SK-N-SH (cell line): ENCODE measurements around the gene PA2G4. TPM values are rescaled to one million over a fixed set of nuclear protein-coding genes. Genes with fewer than 3 reads are reported as not detected.

Experiments used
- CTCF ChIA-PET: fragments of 300-600, 350-600 bp; formaldehyde crosslinking; extraction: SDS; loops from one replicate; lab custom pipeline; 2021; lab: Yijun Ruan, JAX
- POLR2A ChIA-PET: fragments of 350-600 bp; sonication (Branson Sonifier 250); formaldehyde crosslinking; extraction: SDS; loops from one replicate; lab custom pipeline; 2020; ENCODE audit warnings: antibody characterized with exemption, inconsistent platforms; lab: Yijun Ruan, JAX
- DNase-seq: peaks from one replicate; pipeline ENCODE4 v3.0.0; 2012
- H2AFZ ChIP-seq: fragments of 200-600 bp; sonication (generic); 2 replicates; pipeline ENCODE4 v1.8.1; 2016; ENCODE audit warnings: antibody characterized with exemption, mild to moderate bottlenecking, low read depth
- H3F3A ChIP-seq: fragments of 200-600 bp; sonication (generic); replicated peaks from 2 replicates; pipeline ENCODE3; 2016; ENCODE audit warnings: antibody characterized with exemption, mild to moderate bottlenecking; ENCODE audit not compliant: insufficient read depth
- H3K27ac ChIP-seq, 2 experiments: fragments of 200-500 bp in 1 of 2; fragments of 200-600 bp in 1 of 2; sonication (Bioruptor generic) in 1 of 2; sonication (generic), shearing (Covaris generic) in 1 of 2; 2 replicates each; pipeline versions ENCODE4 v1.5.1 to v1.6.1; 2014 to 2016; ENCODE audit warnings: low read depth in 2 of 2, inconsistent platforms in 1 of 2, low read length in 1 of 2, mild to moderate bottlenecking in 1 of 2, mixed read lengths in 1 of 2
- H3K27me3 ChIP-seq: fragments of 200-600 bp; sonication (generic), shearing (Covaris generic); 2 replicates; pipeline ENCODE4 v1.6.1; 2016; ENCODE audit warnings: mixed run types; ENCODE audit not compliant: insufficient read depth
- H3K36me3 ChIP-seq, 2 experiments: fragments of 200-500 bp in 1 of 2; fragments of 200-600 bp in 1 of 2; sonication (Bioruptor generic) in 1 of 2; sonication (generic) in 1 of 2; replicated peaks in 1 of 2; 2 replicates each; pipeline versions ENCODE3 to v1.5.1; 2014 to 2016; ENCODE audit warnings: low read length in 1 of 2, mild to moderate bottlenecking in 1 of 2; ENCODE audit not compliant: insufficient read depth in 2 of 2, control insufficient read depth in 1 of 2
- H3K4me1 ChIP-seq, 2 experiments: fragments of 200-500 bp in 1 of 2; fragments of 200-600 bp in 1 of 2; sonication (Bioruptor generic) in 1 of 2; sonication (generic), shearing (Covaris generic) in 1 of 2; 2 replicates each; pipeline versions ENCODE4 v1.5.1 to v1.6.1; 2014 to 2016; ENCODE audit warnings: low read depth in 1 of 2, low read length in 1 of 2, mixed run types in 1 of 2; ENCODE audit not compliant: insufficient read depth in 2 of 2, control insufficient read depth in 1 of 2
- H3K4me2 ChIP-seq: fragments of 200-600 bp; sonication (generic), shearing (Covaris generic); 2 replicates; pipeline ENCODE4 v1.6.1; 2017; ENCODE audit warnings: mixed run types
- H3K4me3 ChIP-seq, 2 experiments: fragments of 200-500 bp in 1 of 2; fragments of 200-600 bp in 1 of 2; sonication (Bioruptor generic) in 1 of 2; sonication (generic), shearing (Covaris generic) in 1 of 2; 2 replicates each; pipeline versions ENCODE4 v1.5.1 to v1.8.1; 2014 to 2016; ENCODE audit warnings: low read depth in 2 of 2, inconsistent platforms in 1 of 2, low read length in 1 of 2, mild to moderate bottlenecking in 1 of 2, mixed read lengths in 1 of 2, moderate library complexity in 1 of 2
- H3K79me2 ChIP-seq: fragments of 200-600 bp; sonication (generic); 2 replicates; pipeline ENCODE4 v1.8.1; 2017; ENCODE audit warnings: mild to moderate bottlenecking; ENCODE audit not compliant: insufficient read depth
- H3K9ac ChIP-seq: fragments of 200-600 bp; sonication (generic); 2 replicates; pipeline ENCODE4 v1.6.1; 2017; ENCODE audit warnings: mixed run types
- H3K9me2 ChIP-seq: fragments of 200-600 bp; sonication (generic); 2 replicates; pipeline ENCODE4 v1.6.1; 2017; ENCODE audit warnings: mixed run types
- H3K9me3 ChIP-seq: fragments of 200-600 bp; sonication (generic); 2 replicates; pipeline ENCODE4 v1.6.1; 2017; ENCODE audit warnings: mixed run types, mild to moderate bottlenecking, moderate library complexity
- H4K20me1 ChIP-seq: fragments of 200-600 bp; sonication (generic); 2 replicates; pipeline ENCODE4 v1.6.1; 2017; ENCODE audit warnings: mild to moderate bottlenecking, mixed run types; ENCODE audit not compliant: insufficient read depth
- EP300 ChIP-seq, 2 experiments: IDR thresholded peaks; 2 replicates each; pipeline versions ENCODE4 v1.4.0 to v1.6.1; 2012; ENCODE audit warnings: borderline replicate concordance in 1 of 2, low read depth in 1 of 2, low read length in 1 of 2
- MXI1 ChIP-seq: IDR thresholded peaks from 2 replicates; pipeline ENCODE4 v1.6.1; 2012; ENCODE audit warnings: mild to moderate bottlenecking, low read depth, low read length, improper control_type of control experiment
- POLR2AphosphoS5 ChIP-seq: IDR thresholded peaks from 2 replicates; pipeline ENCODE4 v1.6.1; 2012; ENCODE audit warnings: low read depth, low read length
- RFX5 ChIP-seq: IDR thresholded peaks from 2 replicates; pipeline ENCODE4 v1.6.1; 2012; ENCODE audit warnings: mild to moderate bottlenecking, improper control_type of control experiment, low read length
- RXRA ChIP-seq: IDR thresholded peaks from 2 replicates; pipeline ENCODE4 v1.4.0; 2012; ENCODE audit warnings: low read depth, mild to moderate bottlenecking, borderline replicate concordance
- TAF1 ChIP-seq: IDR thresholded peaks from 2 replicates; pipeline ENCODE4 v1.6.1; 2012; ENCODE audit warnings: low read depth, mild to moderate bottlenecking, low read length, moderate library complexity, borderline replicate concordance
- YY1 ChIP-seq: IDR thresholded peaks from 2 replicates; pipeline ENCODE4 v1.4.0; 2012; ENCODE audit warnings: low read depth, mild to moderate bottlenecking
- WGBS: methylation state at CpG from one replicate; pipeline ENCODE4 v1.1.6; 2017; ENCODE audit warnings: low lambda C conversion rate; 5-methylcytosine and 5-hydroxymethylcytosine counted together
- polyA plus RNA-seq, 3 experiments: library from polyadenylated mRNA; depleted of rRNA; stranded (reverse); fragments of >200 nt; gene quantifications; 2 replicates each; pipeline ENCODE4 v1.2.3, GENCODE V29; 2012
- TF ChIP-seq, protein P1 (sequence below): IDR thresholded peaks from 2 replicates; pipeline ENCODE4 v1.4.0; 2012; ENCODE audit warnings: low read depth
- TF ChIP-seq, protein P2 (sequence below): fragments of 150-350 bp; IDR thresholded peaks from 2 replicates; pipeline ENCODE4 v1.6.1; 2016; ENCODE audit warnings: mild to moderate bottlenecking, low read depth, low read length
- TF ChIP-seq, protein P3 (sequence below): fragments of 150-350 bp; IDR thresholded peaks from 2 replicates; pipeline ENCODE4 v1.6.1; 2017; ENCODE audit warnings: antibody characterized with exemption, low read length, low read depth, borderline replicate concordance
- TF ChIP-seq, protein P4 (sequence below): IDR thresholded peaks from 2 replicates; pipeline ENCODE4 v1.4.0; 2012; ENCODE audit warnings: low read depth, borderline replicate concordance

Gene PA2G4
- polyA plus RNA-seq, 1 of the 3 experiments (the other 2 are of a cell fraction): 207 TPM

DNA sequence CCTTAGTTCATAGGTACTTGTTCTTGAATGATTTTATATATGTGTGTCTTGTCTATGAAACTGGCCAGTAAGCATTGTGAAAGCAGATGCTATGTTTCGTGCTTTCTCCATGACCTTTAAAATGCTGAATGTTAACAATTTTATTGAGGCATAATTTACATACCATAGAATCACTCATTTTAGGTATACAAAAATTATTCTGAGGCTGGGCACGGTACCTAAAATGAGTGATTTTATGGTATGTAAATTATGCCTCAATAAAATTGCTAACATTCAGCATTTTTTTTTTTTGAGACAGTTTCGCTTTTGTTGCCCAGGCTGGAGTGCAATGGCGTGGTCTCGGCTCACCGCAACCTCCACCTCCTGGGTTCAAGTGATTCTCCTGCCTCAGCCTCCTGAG is 30.5 kb downstream of the PA2G4 start:
- Histone ChIP-seq H3K79me2 (peaks cover 21% of the 10 kb centered on the region), H3K4me1 (peaks cover 0 to 4% of the 10 kb centered on the region in 2 experiments; a peak in 1 of 4 replicates), H2AFZ (no peak overlapping the region), H3K27me3 (no peaks in the 10 kb centered on the region), H3K27ac (no peak overlapping the region), H3K9me2 (no peaks in the 10 kb centered on the region), H3F3A (peaks cover 5% of the 10 kb centered on the region), H3K9me3 (no peaks in the 10 kb centered on the region), H3K4me3 (no peak overlapping the region), H4K20me1 (no peaks in the 10 kb centered on the region), H3K4me2 (no peak overlapping the region), H3K36me3 (peaks cover 62 to 74% of the 10 kb centered on the region in 2 experiments), H3K9ac (no peak overlapping the region)
- WGBS: 96% methylated on average over 6 of the region's 6 CpGs
- DNase-seq: no peak
- POLR2A ChIA-PET: no interaction called here
- CTCF ChIA-PET: interaction anchor here (2.3 kb wide), 1 partner anchor 17 kb away, joined by 7 read pairs; the partner anchor contains the start of gene MYL6B
- TF ChIP-seq EP300 (IDR thresholded peaks at IDR 0.05; ENCODE audit: borderline replicate concordance in 1 of 2, low read depth in 1 of 2, low read length in 1 of 2): no peak
- TF ChIP-seq, protein P1, sequence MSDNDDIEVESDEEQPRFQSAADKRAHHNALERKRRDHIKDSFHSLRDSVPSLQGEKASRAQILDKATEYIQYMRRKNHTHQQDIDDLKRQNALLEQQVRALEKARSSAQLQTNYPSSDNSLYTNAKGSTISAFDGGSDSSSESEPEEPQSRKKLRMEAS: no peak
- TF ChIP-seq, protein P2, sequence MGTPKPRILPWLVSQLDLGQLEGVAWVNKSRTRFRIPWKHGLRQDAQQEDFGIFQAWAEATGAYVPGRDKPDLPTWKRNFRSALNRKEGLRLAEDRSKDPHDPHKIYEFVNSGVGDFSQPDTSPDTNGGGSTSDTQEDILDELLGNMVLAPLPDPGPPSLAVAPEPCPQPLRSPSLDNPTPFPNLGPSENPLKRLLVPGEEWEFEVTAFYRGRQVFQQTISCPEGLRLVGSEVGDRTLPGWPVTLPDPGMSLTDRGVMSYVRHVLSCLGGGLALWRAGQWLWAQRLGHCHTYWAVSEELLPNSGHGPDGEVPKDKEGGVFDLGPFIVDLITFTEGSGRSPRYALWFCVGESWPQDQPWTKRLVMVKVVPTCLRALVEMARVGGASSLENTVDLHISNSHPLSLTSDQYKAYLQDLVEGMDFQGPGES: no peak
- TF ChIP-seq, protein P3, sequence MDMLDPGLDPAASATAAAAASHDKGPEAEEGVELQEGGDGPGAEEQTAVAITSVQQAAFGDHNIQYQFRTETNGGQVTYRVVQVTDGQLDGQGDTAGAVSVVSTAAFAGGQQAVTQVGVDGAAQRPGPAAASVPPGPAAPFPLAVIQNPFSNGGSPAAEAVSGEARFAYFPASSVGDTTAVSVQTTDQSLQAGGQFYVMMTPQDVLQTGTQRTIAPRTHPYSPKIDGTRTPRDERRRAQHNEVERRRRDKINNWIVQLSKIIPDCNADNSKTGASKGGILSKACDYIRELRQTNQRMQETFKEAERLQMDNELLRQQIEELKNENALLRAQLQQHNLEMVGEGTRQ: no peak
- no peak for TF ChIP-seq RXRA
- TF ChIP-seq, protein P4, sequence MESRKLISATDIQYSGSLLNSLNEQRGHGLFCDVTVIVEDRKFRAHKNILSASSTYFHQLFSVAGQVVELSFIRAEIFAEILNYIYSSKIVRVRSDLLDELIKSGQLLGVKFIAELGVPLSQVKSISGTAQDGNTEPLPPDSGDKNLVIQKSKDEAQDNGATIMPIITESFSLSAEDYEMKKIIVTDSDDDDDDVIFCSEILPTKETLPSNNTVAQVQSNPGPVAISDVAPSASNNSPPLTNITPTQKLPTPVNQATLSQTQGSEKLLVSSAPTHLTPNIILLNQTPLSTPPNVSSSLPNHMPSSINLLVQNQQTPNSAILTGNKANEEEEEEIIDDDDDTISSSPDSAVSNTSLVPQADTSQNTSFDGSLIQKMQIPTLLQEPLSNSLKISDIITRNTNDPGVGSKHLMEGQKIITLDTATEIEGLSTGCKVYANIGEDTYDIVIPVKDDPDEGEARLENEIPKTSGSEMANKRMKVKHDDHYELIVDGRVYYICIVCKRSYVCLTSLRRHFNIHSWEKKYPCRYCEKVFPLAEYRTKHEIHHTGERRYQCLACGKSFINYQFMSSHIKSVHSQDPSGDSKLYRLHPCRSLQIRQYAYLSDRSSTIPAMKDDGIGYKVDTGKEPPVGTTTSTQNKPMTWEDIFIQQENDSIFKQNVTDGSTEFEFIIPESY: no peak
- no peak for TF ChIP-seq RFX5
- TF ChIP-seq TAF1: no peak
- TF ChIP-seq YY1: no peak
- no peak for TF ChIP-seq MXI1
- no peak for TF ChIP-seq POLR2AphosphoS5
